Activated CD4-positive, alpha-beta memory T cell treated with anti-CD3 and anti-CD28 coated beads, Interleukin-2, amount 10 ng/mL, durations not matched to agents 7 days and 5 days (primary cell): ENCODE measurements around the gene ZYG11A. TPM values are rescaled to one million over a fixed set of nuclear protein-coding genes. Genes with fewer than 3 reads are reported as not detected.
A peak's percentile ranks its signal among the peaks of the same experiment; 100 is the strongest.

Experiments
- CTCF ChIA-PET: fragments of 350-600 bp; sonication (Branson Sonifier 250); formaldehyde crosslinking; loops from one replicate; lab custom pipeline; 2021; ENCODE audit warnings: antibody characterized with exemption, inconsistent platforms; lab: Charles Lee
- POLR2A ChIA-PET: fragments of 350-600 bp; sonication (Branson Sonifier 250); formaldehyde crosslinking; loops from one replicate; lab custom pipeline; 2021; ENCODE audit warnings: antibody characterized with exemption; lab: Charles Lee
- DNase-seq: peaks from one replicate; pipeline ENCODE4 v3.0.0-alpha.2; 2020
- H3K27ac Mint-ChIP-seq: one replicate; pipeline ENCODE4 v1.8.0; 2021; ENCODE audit warnings: mild to moderate bottlenecking, mixed read lengths
- H3K27me3 Mint-ChIP-seq: one replicate; pipeline ENCODE4 v1.8.0; 2021; ENCODE audit warnings: mixed read lengths
- H3K36me3 Mint-ChIP-seq: one replicate; pipeline ENCODE4 v1.8.0; 2021; ENCODE audit warnings: low read depth, mixed read lengths
- H3K4me1 Mint-ChIP-seq: one replicate; pipeline ENCODE4 v1.8.0; 2021; ENCODE audit warnings: mixed read lengths
- H3K4me3 Mint-ChIP-seq: one replicate; pipeline ENCODE4 v1.8.0; 2021; ENCODE audit warnings: mild to moderate bottlenecking, mixed read lengths
- H3K9me3 Mint-ChIP-seq: one replicate; pipeline ENCODE4 v1.8.0; 2021; ENCODE audit warnings: mixed read lengths
- total RNA-seq, 2 experiments: library from RNA; stranded (reverse); gene quantifications; one replicate each; pipeline ENCODE4 v1.2.3, GENCODE V29; 2021

ZYG11A gene
- total RNA-seq, 2 experiments from 2014 or later: 0.25 to 0.30 TPM

DNA sequence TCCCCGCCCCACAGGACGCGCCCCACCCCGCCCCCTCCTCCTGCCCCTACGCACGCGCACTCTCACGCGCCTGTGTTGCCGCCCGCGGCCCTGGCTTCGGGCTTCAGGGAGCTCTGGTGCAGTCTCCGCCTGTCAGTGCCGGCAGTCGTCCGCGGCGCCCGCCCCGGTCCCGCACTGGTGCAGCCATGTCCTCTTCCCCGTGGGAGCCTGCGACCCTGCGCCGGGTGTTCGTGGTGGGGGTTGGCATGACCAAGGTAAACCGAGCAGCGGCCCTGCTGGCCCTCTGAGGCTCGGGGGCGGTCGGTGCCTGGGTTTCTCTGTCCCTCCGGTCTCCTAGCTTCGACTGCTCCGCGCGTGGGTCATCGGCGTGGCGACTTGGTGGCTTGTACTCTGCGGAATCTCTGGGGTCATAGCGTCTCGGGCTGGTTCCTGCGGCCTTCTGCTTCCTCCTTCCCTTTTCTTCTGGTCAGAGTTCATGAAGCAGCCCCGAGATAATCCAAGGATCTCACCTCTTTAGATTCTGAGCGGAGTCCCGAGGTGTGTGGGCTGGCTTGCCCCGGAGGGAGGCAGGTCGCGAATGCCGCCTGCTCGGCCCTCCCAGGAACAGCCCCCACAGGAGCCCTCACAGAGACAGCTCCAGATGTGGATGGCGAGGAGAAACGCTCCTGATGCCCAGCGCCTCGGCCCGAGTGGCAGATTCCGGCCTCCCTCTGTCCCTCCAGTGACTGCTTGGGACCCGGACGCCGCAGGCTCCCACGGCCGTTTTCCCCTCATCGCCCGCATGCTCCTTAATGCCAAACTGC is 84.9 kb downstream of the ZYG11A start, which contains the start of gene SCP2:
Gene SCP2, plus strand, starts transcription at position 65 of the 803 bp plus-strand sequence. Its CDS starts 121 bp downstream, at position 186.
- Mint-ChIP-seq H3K4me3 (peak within 1 kb of the TSS; percentile 85), H3K27ac (peak within 1 kb of the TSS; percentile 48), H3K27me3 (peaks cover 4% of the 10 kb centered on the region), H3K4me1 (peaks cover 20% of the 10 kb centered on the region), H3K9me3 (no peaks in the 10 kb centered on the region), H3K36me3 (no peaks in the 10 kb centered on the region)
- peak; percentile 80 for DNase-seq
- POLR2A ChIA-PET: interaction anchor here (0.7 to 1.7 kb wide), 2 partner anchors 10 to 87 kb away, joined by 3 to 8 read pairs; no protein-coding TSS in a partner anchor
- CTCF ChIA-PET: interaction anchor here (0.8 to 1.0 kb wide), 3 partner anchors 9 to 255 kb away, joined by 3 to 6 read pairs (median 3); no protein-coding TSS in a partner anchor

DNA sequence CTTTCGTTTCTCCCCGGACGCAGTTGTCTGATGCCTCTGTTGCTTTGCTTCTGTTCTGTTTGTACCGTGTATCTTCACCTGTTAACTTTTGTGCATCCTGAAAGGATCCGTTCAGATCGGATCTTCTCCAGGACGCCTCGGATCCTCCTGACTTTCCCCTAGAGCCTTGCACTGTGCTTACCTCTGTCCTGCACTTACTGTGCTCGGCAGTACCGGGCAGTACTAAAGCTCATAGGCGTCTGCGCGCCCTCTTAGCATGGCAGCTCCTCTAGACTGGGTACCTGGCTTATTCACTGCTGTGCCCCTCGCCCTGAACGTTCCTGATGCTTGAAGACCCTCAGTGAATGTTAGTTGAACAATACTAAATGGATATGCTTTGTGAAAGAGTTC is 85.5 kb downstream of the ZYG11A start:
- Mint-ChIP-seq H3K27ac (peak overlapping the region; percentile 40), H3K4me3 (peak overlapping the region; percentile 85), H3K36me3 (no peaks in the 10 kb centered on the region), H3K9me3 (no peaks in the 10 kb centered on the region), H3K4me1 (peaks cover 17% of the 10 kb centered on the region), H3K27me3 (peaks cover 4% of the 10 kb centered on the region)
- POLR2A ChIA-PET: interaction anchor here (0.7 to 1.7 kb wide), 2 partner anchors 10 to 87 kb away, joined by 3 to 8 read pairs; no protein-coding TSS in a partner anchor
- CTCF ChIA-PET: interaction anchor here (0.8 kb wide), 2 partner anchors 9 to 254 kb away, joined by 3 to 6 read pairs; no protein-coding TSS in a partner anchor
- DNase-seq: no peak

DNA sequence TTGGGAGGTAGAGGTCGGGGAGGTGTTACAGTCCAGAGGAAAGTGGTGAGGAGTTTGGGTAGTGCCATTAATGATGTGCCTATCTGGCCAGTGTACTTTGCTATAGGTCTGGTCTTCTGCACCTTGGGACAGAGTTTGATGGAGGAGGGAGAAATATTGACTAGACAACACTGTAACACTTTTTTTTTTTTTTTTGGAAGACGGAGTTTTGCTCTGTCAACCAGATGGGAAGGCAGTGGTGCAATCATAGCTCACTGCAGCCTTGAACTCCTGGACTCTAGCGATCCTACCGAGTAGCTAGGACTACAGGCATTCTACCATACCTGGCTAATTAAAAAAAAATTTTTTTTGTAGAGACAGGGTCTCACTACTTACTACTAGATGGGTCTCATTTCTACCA is 86.5 kb downstream of the ZYG11A start:
- CTCF ChIA-PET: interaction anchor here (0.7 kb wide), 1 partner anchor 29 kb away, joined by 4 read pairs; no protein-coding TSS in a partner anchor

DNA sequence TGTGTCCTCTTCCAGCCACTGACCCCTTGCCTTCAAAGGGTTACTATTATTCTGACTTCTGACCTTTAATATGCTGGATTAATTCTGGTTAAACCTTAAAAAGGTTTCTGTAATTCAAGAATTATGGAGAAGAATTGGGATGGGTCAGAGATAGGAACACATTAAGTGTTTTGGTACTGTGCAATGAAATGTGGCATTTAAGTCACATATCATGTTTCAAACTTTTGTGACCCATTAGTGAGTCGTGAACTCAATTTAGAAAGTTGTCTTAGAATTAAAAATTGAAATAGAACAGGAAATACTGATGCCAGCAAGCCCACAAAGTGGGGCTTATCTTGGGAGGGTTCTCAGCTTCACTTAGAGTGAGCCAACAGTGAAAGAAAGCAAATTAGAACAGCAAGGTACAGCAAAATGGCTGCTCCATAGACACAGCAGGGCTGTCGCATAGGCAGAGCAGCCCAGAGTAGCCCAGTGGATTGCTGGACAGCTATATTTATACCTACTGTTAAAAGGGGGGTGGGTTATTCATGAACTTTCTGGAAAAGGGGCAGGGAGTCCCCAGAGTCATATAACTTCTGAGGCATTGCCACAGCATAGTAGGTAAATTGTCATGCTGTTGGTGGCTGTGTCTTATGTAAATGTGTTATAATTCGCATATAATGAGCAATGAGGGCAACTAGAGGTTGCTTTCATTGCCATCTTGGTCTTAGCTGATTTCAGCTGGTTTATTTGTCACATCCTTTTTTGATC is 95.0 kb downstream of the ZYG11A start:
- DNase-seq: no peak
- Mint-ChIP-seq H3K9me3 (no peaks in the 10 kb centered on the region), H3K4me3 (no peak overlapping the region), H3K4me1 (no peaks in the 10 kb centered on the region), H3K36me3 (peaks cover 3% of the 10 kb centered on the region), H3K27ac (no peak overlapping the region), H3K27me3 (no peaks in the 10 kb centered on the region)
- ChIA-PET POLR2A (no interaction called here), CTCF (no interaction called here)

More for the DNA sequence above, 86.5 kb downstream of the ZYG11A start:
- Mint-ChIP-seq H3K4me3 (no peak overlapping the region), H3K9me3 (no peaks in the 10 kb centered on the region), H3K4me1 (peaks cover 17% of the 10 kb centered on the region), H3K36me3 (no peaks in the 10 kb centered on the region), H3K27me3 (peaks cover 4% of the 10 kb centered on the region), H3K27ac (no peak overlapping the region)
- POLR2A ChIA-PET: no interaction called here
- no peak for DNase-seq

DNA sequence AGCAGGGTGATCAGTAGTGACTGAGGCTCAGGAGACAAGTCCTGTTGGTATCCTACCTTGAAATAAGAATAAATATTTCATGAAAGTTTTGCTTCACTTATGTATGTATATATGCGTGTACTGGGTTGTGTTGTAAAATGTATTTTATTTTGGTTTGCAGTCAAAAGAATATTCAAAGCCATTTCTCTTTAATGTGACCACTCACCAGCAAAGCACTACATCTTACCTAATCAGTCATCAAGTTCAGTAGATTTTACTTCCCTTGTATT is 95.6 kb downstream of the ZYG11A start:
- H3K4me1 Mint-ChIP-seq: no peaks in the 10 kb centered on the region
- no peak overlapping the region for H3K4me3 Mint-ChIP-seq
- H3K27ac Mint-ChIP-seq: no peak overlapping the region
- ChIA-PET POLR2A (no interaction called here), CTCF (no interaction called here)
- DNase-seq: no peak
- no peaks in the 10 kb centered on the region for H3K27me3 Mint-ChIP-seq
- H3K9me3 Mint-ChIP-seq: no peaks in the 10 kb centered on the region
- H3K36me3 Mint-ChIP-seq: peaks cover 3% of the 10 kb centered on the region

DNA sequence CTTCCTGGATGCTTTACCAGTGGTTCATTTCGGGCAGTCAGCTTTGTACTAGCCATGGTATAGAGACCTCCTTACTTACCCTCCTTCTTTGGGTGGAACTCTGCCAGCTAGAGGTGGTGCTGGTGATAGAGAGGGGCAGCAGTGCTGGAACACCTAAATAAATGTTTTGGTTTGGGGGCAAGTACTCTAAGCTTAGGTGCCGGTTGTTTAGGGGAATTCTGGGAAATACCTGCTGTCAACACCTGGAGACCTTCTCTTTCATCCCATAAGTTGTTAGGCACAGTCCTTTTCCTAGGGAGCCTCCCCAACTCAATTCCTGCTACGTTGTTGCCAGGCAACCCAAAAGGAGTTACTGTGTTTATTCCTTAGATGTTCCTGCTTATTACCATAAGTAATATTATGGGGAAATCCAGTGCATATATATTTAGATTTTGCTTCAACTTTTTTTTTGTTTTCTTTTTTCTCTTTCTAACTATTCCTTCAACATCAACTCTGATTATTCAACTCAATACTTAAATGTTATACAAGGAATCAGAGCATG is 101.4 kb downstream of the ZYG11A start:
- Mint-ChIP-seq H3K27me3 (no peaks in the 10 kb centered on the region), H3K9me3 (no peaks in the 10 kb centered on the region), H3K4me3 (no peak overlapping the region), H3K27ac (no peak overlapping the region), H3K36me3 (peaks cover 3% of the 10 kb centered on the region), H3K4me1 (no peaks in the 10 kb centered on the region)
- DNase-seq: no peak
- POLR2A ChIA-PET: no interaction called here
- CTCF ChIA-PET: interaction anchor here (0.8 kb wide), 1 partner anchor 109 kb away, joined by 3 read pairs; no protein-coding TSS in a partner anchor

DNA sequence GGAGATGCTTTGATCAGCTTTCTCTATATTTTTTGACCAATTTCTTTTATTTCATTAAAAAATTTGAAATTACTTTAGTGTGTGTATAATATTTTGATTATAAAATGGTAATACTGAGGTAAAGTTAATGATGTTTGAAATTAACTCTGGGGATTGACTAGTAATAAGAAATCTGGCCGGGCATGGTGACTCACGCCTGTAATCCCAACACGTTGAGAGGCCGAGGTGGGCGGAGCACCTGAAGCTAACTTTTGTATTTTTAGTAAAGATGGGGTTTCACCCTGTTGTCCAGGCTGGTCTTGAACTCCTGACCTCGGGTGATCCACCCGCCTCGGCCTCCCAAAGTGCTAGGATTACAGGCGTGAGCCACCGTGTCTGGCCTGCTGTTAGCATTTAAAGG is 102.0 kb downstream of the ZYG11A start:
- POLR2A ChIA-PET: no interaction called here
- Mint-ChIP-seq H3K36me3 (peaks cover 7% of the 10 kb centered on the region), H3K27ac (no peak overlapping the region), H3K27me3 (no peaks in the 10 kb centered on the region), H3K4me3 (no peak overlapping the region), H3K4me1 (no peaks in the 10 kb centered on the region), H3K9me3 (no peaks in the 10 kb centered on the region)
- DNase-seq: no peak
- CTCF ChIA-PET: interaction anchor here (0.8 to 1.3 kb wide), 2 partner anchors 23 to 109 kb away, joined by 3 read pairs; partner anchors contain the start of gene ECHDC2

Other genes with a start within 250 kb of the ZYG11A start
- 10 to 100 TPM; 21.2 to 23.5 TPM for gene GPX7, start 240.4 kb upstream of the ZYG11A start, total RNA-seq
- 10 to 100 TPM; 10.8 to 11.4 TPM for gene SHISAL2A, start 209.6 kb upstream of the ZYG11A start, total RNA-seq
- 10 to 100 TPM; 13.6 TPM for gene COA7, start 144.4 kb upstream of the ZYG11A start, total RNA-seq
- gene ZYG11B, start 116.3 kb upstream of the ZYG11A start, total RNA-seq: 10 to 100 TPM; 12.7 to 12.8 TPM
- gene ECHDC2, start 79.0 kb downstream of the ZYG11A start, total RNA-seq: 10 to 100 TPM; 63.9 to 64.5 TPM
- 10 to 100 TPM; 91.0 to 99.9 TPM for gene SCP2, start 84.5 kb downstream of the ZYG11A start, total RNA-seq
- not detected for gene PODN, start 219.5 kb downstream of the ZYG11A start, total RNA-seq